HG03159 (cell line): ENCODE data around the gene DACT2.
"Not testable (repeated sequence)": the region's sequence is repeated elsewhere in the genome, so short reads cannot be mapped to it uniquely, and the experiment has no call there.

ENCODE experiments used
- ATAC-seq: cut with Tn5 transposase; IDR thresholded peaks from one replicate; pipeline ENCODE4 v1.9.1; 2021; ENCODE audit warnings: mild to moderate bottlenecking, moderate library complexity; ENCODE audit not compliant: unreplicated experiment

Gene DACT2

DNA sequence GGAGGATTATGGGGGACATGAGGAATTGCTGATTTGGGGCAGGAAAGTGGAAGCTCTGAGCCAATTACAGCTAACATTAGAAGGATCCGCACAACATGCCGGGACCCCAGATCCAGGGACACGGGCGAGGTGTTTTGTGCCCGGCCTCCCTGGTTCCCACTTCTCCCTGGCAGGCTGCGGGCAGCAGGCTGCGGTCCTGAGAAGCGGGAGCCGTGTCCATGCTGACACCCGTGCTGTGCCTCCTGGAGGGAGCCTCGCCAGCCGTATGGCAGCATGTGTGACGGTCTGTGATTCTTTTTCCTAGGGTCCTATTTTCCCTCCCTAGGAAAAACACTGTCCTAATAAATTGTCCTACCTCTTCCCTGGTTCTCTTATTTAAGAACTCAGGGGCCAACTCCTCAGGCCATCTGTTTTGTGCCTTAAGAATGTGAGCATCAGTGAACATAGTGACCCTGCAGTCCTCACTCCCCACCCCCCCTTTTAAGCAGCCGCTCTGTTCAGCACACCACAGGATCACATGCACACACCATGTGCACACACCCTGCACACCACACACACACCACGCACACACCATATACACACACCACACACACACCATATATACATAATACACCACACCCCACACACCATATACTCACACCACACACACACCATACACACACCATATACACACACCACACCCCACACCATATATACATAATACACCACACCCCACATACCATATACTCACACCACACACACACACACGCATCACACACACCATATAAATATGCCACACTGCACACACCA is 49.9 kb downstream of the DACT2 start:
- no peak for ATAC-seq

GRCh38 chr6:168268755-168269154 is 50.8 kb downstream of the DACT2 start:
- ATAC-seq: no peak

GRCh38 chr6:168267779-168268178 is 51.8 kb downstream of the DACT2 start:
- ATAC-seq: not testable (repeated sequence)

DNA sequence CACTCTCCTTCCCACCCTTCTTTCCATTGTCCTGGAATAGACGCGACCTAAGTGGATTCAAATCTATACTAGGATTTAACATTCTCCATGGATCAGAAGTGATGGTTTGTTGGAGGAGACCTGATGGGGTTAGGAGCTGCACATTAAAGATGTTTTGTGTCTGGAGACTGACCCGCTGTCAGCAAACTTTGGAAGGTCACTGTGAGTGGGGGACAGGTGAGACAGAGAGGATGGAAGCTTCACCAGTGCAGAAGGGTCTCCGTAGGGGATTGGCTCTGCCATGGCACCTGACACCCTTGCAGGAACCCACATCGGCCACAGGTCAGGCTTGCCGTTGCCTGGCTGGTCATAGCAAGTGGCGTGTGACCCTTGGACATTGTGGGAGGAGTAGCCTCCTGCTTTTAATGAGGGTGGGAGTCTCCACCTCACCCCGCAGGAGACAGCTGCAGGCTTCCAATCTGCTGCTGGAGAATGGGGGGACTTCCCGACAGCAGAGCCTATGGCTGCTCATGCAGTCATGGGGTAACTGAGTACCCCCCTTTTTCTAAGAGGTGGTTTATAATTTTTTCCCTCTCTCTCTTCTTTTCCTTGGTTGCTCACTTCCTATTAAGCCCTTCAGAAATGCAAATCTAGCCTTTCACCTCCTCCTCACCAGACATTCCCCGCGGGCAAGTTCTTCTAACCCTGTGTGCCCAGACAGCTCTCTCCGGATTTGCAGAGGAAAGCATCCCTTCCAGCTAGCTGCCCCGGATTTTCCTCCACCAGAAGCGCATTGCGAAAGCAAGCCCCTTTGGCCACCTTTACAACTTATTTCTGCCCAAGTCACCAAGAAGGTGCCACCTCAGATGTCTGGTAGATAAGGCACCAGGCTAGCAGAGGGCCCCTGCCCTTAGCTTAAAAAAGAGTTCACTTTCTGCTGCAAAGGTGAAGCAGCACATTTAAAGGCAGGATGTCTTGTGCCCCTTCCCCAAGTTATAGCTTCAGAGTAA is 53.5 kb downstream of the DACT2 start:
- ATAC-seq: no peak

DNA sequence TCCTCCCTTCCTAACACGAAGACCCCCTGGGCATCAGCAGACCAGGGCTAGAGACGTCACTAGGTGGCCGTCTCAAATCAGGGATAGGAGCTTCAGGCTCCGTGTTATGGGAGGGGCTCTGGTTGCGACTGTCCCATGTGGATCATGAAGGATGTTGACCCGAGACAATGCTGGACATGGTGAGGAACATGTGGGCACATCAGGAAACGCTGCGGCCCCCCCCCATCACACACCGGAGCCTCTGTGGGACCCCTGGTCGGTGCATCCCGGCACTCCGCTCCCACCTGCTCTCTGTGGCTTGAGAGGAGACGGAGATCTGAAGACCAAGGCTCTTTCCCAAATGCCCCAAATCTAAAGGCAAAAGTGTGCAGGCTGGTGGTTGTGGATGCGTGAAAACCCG is 54.2 kb downstream of the DACT2 start:
- no peak for ATAC-seq

- no peak for ATAC-seq
Observed at GRCh38 chr6:168264593-168265335, 54.8 kb downstream of the DACT2 start.

DNA sequence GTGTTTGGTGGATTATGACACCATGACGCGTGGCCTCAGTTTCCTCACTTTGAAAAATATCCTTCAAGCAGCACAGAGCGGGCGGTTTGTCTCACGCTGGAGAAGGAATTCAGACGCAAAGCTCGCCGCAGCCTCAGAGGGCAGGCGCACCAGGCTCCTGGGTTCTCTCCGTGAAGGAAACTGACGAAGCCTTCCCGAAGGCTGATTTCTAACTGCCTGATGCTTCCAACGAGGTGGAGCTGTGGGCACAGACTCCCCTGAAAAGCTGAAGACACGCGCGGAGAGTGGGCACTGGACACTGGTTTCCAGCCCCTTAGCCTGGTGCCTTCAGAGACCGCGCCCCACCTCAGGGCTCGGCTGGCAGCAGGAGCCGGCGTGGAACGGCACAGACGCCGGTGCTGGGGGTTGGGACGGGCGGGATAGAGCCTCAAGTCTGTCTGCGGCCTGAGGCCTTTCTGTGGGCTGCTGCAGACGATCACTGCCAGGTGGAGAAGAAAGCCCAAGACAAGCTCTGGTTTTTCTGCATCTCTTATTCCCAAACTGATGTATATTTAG is 56.1 kb downstream of the DACT2 start:
- no peak for ATAC-seq

- ATAC-seq: no peak
Observed at GRCh38 chr6:168261234-168261633, 58.3 kb downstream of the DACT2 start.

DNA sequence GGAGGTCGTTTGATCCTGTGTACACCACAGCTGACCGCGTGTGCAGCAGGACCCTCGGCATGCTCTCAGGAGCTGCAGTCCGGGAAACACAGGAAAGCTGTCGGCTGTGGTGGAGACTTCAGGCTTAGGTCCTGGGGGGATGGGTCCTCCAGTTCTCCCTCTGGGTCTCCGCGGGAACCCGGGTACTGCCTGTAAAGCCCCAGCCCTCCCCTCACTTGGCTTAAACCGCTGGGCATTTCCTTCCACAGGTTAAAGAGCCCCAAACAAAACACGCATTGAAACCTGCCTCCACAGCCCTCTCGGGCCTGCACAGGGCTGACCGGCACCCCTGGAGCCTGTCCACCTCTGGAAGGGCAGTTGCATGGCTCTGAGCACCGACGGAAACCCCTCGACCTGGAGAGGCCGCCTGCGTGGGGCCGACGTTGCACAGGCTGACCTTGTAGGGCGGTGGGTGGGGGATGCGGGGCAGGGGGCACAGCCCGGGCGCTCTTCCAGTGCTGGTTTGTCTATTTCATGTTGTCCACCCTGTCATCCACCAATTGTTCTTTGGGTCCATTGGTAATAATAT is 59.1 kb downstream of the DACT2 start:
- ATAC-seq: no peak

DNA sequence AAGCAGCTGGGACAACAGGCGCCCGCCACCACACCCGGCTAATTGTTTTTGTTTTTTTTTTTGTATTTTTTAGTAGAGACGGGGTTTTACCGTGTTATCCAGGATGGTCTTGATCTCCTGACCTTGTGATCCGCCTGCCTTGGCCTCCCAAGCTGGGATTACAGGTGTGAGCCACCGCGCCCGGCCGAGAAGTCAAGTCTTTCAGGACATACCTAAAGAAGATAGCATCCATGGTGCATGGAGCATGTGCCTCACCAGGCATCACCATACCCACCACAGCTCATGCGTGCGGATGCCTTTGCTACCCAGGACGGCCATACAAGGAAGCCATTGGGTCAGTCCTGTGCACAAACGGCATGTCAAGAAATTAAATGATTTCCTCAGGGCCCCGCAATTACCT is 60.8 kb downstream of the DACT2 start:
- ATAC-seq: no peak

DNA sequence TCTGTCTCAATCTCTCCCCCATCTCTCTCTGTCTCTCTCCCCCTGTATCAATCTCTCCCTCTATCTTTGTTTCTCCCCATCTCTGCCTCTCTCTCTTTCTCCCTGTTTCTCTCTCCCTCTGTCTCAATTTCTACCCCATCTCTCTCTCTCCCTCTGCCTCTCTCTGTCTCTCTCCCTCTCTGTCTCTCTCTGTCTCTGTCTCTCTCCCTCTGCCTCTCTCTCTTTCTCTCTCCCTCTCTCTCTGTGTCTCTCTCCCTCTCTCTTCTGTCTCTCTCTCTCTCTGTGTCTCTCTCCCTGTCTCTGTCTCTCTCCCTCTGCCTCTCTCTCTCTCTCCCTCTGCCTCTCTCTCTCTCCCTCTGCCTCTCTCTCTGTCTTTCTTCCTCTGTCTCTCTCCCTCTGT is 62.6 kb downstream of the DACT2 start:
- ATAC-seq: no peak
